Measurements from ENCODE around the gene HSD17B2.

Gene HSD17B2

GRCh38 chr16:82050909-82051357, 15.9 kb downstream of the HSD17B2 start:
- DNase-seq = no peak

GRCh38 chr16:82051656-82052055, 16.6 kb downstream of the HSD17B2 start:
- no peak for DNase-seq

- DNase-seq = no peak
Observed at GRCh38 chr16:82055117-82055516, 20.1 kb downstream of the HSD17B2 start.

- no peak for DNase-seq
Observed at GRCh38 chr16:82055728-82056549, 20.9 kb downstream of the HSD17B2 start.

GRCh38 chr16:82056550-82056896, 21.5 kb downstream of the HSD17B2 start:
- no peak for DNase-seq

GRCh38 chr16:82059161-82059982, 24.3 kb downstream of the HSD17B2 start:
- DNase-seq = no peak

GRCh38 chr16:82059983-82060421, 24.9 kb downstream of the HSD17B2 start:
- no peak for DNase-seq

- DNase-seq = peak; percentile 5
Observed at GRCh38 chr16:82061861-82062525, 26.9 kb downstream of the HSD17B2 start.

- DNase-seq = no peak
Observed at GRCh38 chr16:82062645-82063058, 27.6 kb downstream of the HSD17B2 start.

- DNase-seq = no peak
Observed at GRCh38 chr16:82063456-82064082, 28.5 kb downstream of the HSD17B2 start.

GRCh38 chr16:82067042-82067803, 32.2 kb downstream of the HSD17B2 start:
- DNase-seq = no peak

GRCh38 chr16:82067804-82068325, 32.8 kb downstream of the HSD17B2 start:
- no peak for DNase-seq

GRCh38 chr16:82070656-82071369, 35.8 kb downstream of the HSD17B2 start:
- no peak for DNase-seq

GRCh38 chr16:82071421-82071820, 36.4 kb downstream of the HSD17B2 start:
- no peak for DNase-seq

- DNase-seq = no peak
Observed at GRCh38 chr16:82072313-82072712, 37.3 kb downstream of the HSD17B2 start.

GRCh38 chr16:82074019-82074558, 39.0 kb downstream of the HSD17B2 start:
- DNase-seq = no peak

- no peak for DNase-seq
Observed at GRCh38 chr16:82078125-82078524, 43.1 kb downstream of the HSD17B2 start.

GRCh38 chr16:82079892-82080291, 44.8 kb downstream of the HSD17B2 start:
- no peak for DNase-seq

GRCh38 chr16:82081264-82081663, 46.2 kb downstream of the HSD17B2 start:
- no peak for DNase-seq

- DNase-seq = no peak
Observed at GRCh38 chr16:82082097-82082496, 47.0 kb downstream of the HSD17B2 start.

All from stimulated activated CD4-positive, alpha-beta T cell treated with anti-CD3 and anti-CD28 coated beads, Interleukin-15, amount 100 ng/mL, for 24 hours (primary cell).